Measurements from ENCODE around the gene SHC3. TPM values are rescaled to one million over a fixed set of nuclear protein-coding genes. Genes with fewer than 3 reads are reported as not detected.

SHC3 gene
- total RNA-seq, 2 experiments from 2014 or later, result not detected

DNA sequence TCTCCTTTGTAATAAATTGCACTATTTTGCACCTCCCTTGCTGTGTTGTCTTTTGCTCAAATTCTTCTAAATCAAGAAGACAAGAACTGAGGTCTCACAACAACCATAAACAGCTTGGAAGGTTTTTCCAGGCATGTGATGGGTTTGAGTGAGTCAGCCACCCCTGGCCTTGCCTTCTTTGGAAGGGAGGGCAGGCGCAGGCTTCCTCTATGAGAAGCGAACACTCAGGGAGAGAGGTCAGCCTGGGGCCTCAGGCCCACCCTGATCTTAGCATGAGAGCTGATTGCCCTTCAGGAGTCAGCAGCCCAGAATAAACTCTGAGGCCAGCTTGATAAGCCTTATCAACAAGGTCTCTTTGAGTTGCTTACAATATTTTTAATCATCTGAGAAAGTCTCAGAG, 155.7 kb downstream of the SHC3 start:
- ATAC-seq (no peak), DNase-seq (no peak)
- H3K9me3 Mint-ChIP-seq, result no peaks in the 10 kb centered on the region
- H3K36me3 Mint-ChIP-seq (ENCODE audit: low read depth), result no peaks in the 10 kb centered on the region
- no peak for TF ChIP-seq CTCF (IDR thresholded peaks at IDR 0.05)
- H3K27ac Mint-ChIP-seq, result no peak overlapping the region
- H3K27me3 Mint-ChIP-seq, result peaks cover 2% of the 10 kb centered on the region
- no peaks in the 10 kb centered on the region for H3K4me1 Mint-ChIP-seq (ENCODE audit: low read depth)
- ChIA-PET POLR2A (no interaction called here), CTCF (no interaction called here)
- intact Hi-C loops (cut with micrococcal nuclease), result no loop called here
- H3K4me3 Mint-ChIP-seq, result no peak overlapping the region

- ChIA-PET POLR2A (no interaction called here), CTCF (no interaction called here)
- intact Hi-C loops (cut with micrococcal nuclease), result no loop called here
- no peak overlapping the region for H3K4me3 Mint-ChIP-seq
- no peaks in the 10 kb centered on the region for H3K36me3 Mint-ChIP-seq (ENCODE audit: low read depth)
- H3K9me3 Mint-ChIP-seq, result no peaks in the 10 kb centered on the region
- ATAC-seq (no peak), DNase-seq (no peak)
- peaks cover 2% of the 10 kb centered on the region for H3K27me3 Mint-ChIP-seq
- no peaks in the 10 kb centered on the region for H3K4me1 Mint-ChIP-seq (ENCODE audit: low read depth)
- no peak overlapping the region for H3K27ac Mint-ChIP-seq
- TF ChIP-seq CTCF (IDR thresholded peaks at IDR 0.05), result no peak
Measured at GRCh38 chr9:89022001-89022759, 156.4 kb downstream of the SHC3 start.

DNA sequence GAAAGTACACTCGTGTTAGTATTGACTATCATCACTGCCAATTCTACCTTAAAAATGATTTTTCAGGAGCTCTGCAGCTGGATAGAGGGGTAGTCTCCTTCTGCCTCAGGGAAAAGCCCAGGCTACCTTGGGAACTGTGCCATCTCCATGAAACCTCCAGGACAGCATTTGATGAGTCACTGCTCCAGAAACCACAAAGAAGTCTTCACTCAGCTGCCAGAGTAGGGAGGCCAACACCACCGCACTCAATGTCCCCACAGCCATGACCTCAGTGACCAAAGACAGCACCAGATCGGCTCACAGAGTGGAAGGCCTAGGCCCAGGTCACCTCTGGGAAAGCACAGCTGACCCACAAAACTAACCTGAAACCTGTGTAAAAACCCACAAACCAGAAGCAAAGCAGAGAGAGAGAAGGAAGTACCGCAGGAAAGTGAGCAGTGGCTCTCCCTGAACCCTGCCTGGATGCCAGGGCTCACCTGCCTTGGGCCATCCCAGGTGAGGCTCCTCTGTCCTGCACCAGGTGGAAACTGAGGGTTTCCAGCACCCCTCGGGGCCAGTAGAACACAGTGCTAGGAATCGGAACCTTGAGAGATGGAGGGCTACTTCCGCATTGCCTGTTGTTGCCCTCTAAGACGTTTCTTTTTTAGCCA, 157.3 kb downstream of the SHC3 start:
- ATAC-seq (no peak), DNase-seq (no peak)
- intact Hi-C loops (cut with micrococcal nuclease), result no loop called here
- TF ChIP-seq CTCF (IDR thresholded peaks at IDR 0.05), result no peak
- Mint-ChIP-seq H3K27ac (no peak overlapping the region), H3K4me1 (ENCODE audit: low read depth) (no peaks in the 10 kb centered on the region), H3K36me3 (ENCODE audit: low read depth) (no peaks in the 10 kb centered on the region), H3K9me3 (no peaks in the 10 kb centered on the region), H3K4me3 (no peak overlapping the region), H3K27me3 (peaks cover 2% of the 10 kb centered on the region)
- POLR2A ChIA-PET, result no interaction called here
- CTCF ChIA-PET, result no interaction called here

GRCh38 chr9:89020754-89021153, 157.9 kb downstream of the SHC3 start:
- ChIA-PET POLR2A (no interaction called here), CTCF (no interaction called here)
- DNase-seq, result no peak
- Mint-ChIP-seq H3K4me1 (ENCODE audit: low read depth) (no peaks in the 10 kb centered on the region), H3K36me3 (ENCODE audit: low read depth) (no peaks in the 10 kb centered on the region), H3K9me3 (no peaks in the 10 kb centered on the region), H3K4me3 (no peak overlapping the region), H3K27ac (no peak overlapping the region), H3K27me3 (peaks cover 2% of the 10 kb centered on the region)
- no peak for ATAC-seq
- no peak for TF ChIP-seq CTCF (IDR thresholded peaks at IDR 0.05)
- intact Hi-C loops (cut with micrococcal nuclease), result no loop called here

DNA sequence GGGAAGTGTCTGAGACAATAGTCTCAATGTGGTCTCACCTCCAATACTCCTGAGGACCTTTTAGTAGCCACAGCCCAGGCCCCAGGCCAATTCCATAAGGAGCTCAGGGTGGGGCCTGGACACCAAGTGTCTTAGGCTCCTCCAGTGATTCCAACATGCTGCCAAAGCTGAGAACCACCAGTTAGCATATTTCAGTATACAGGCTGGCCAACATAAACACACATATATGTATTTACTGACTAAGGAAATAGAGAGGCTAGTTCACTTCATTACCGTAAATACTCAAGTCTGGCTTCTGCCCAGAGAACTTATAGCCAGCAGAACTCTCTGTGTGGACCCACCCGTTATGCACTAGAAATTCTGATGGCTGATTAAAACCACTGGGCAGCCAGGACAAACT, 163.3 kb downstream of the SHC3 start:
- H3K27ac Mint-ChIP-seq, result no peak overlapping the region
- DNase-seq (no peak), ATAC-seq (no peak)
- peaks cover 2% of the 10 kb centered on the region for H3K27me3 Mint-ChIP-seq
- H3K4me3 Mint-ChIP-seq, result no peak overlapping the region
- H3K36me3 Mint-ChIP-seq (ENCODE audit: low read depth), result no peaks in the 10 kb centered on the region
- intact Hi-C loops (cut with micrococcal nuclease), result no loop called here
- no peaks in the 10 kb centered on the region for H3K9me3 Mint-ChIP-seq
- no peak for TF ChIP-seq CTCF (IDR thresholded peaks at IDR 0.05)
- CTCF ChIA-PET, result no interaction called here
- POLR2A ChIA-PET, result no interaction called here
- no peaks in the 10 kb centered on the region for H3K4me1 Mint-ChIP-seq (ENCODE audit: low read depth)

Data from activated CD8-positive, alpha-beta T cell treated with anti-CD3 and anti-CD28 coated beads for 36 hours (primary cell).